Tibial nerve (tissue), 4 donors: ENCODE results near the gene KLHL7. TPM values are rescaled to one million over a fixed set of nuclear protein-coding genes. Genes with fewer than 3 reads are reported as not detected.

Experiments
- DNase-seq, 2 donors: peaks; one replicate each; pipeline ENCODE4 v3.0.0-alpha.2; 2019; ENCODE audit warnings: low spot score in 2 of 2
- H3K27ac ChIP-seq, 4 donors: fragments of 200-600 bp; sonication (generic) in 3 of 4; one replicate each; pipeline ENCODE4 v1.5.1; 2017 to 2019; ENCODE audit warnings: mild to moderate bottlenecking in 1 of 4
- H3K27me3 ChIP-seq, 2 donors: fragments of 200-600 bp; sonication (generic) in 1 of 2; one replicate each; pipeline versions ENCODE4 v1.5.1 to v1.6.0; 2017 to 2019
- H3K36me3 ChIP-seq, 3 donors: fragments of 200-600 bp; sonication (generic); one replicate each; pipeline ENCODE4 v1.5.1; 2018 to 2019
- H3K4me1 ChIP-seq, 4 donors: fragments of 200-600 bp; sonication (generic) in 3 of 4; one replicate each; pipeline ENCODE4 v1.5.1; 2017 to 2019
- H3K4me3 ChIP-seq, 4 donors: fragments of 200-600 bp; sonication (generic) in 3 of 4; one replicate each; pipeline ENCODE4 v1.5.1; 2017 to 2019; ENCODE audit warnings: mild to moderate bottlenecking in 1 of 4, moderate library complexity in 1 of 4
- H3K9me3 ChIP-seq, 4 donors: fragments of 200-600 bp; sonication (generic) in 3 of 4; one replicate each; pipeline ENCODE4 v1.5.1; 2017 to 2019
- CTCF ChIP-seq, 5 experiments: fragments of 200-600 bp in 3 of 5; fragments of 450-650 bp in 2 of 5; sonication (generic) in 3 of 5; IDR thresholded peaks; one replicate each; pipeline ENCODE4 v1.5.1; 2016 to 2019; ENCODE audit warnings: antibody characterized with exemption in 5 of 5, mild to moderate bottlenecking in 3 of 5, moderate library complexity in 2 of 5
- EP300 ChIP-seq, 2 donors: sonication (generic); formaldehyde crosslinking; IDR thresholded peaks; one replicate each; pipeline ENCODE4 v1.6.1; 2017; ENCODE audit warnings: antibody characterized with exemption in 2 of 2, mild to moderate bottlenecking in 1 of 2
- POLR2A ChIP-seq, 2 donors: fragments of 450-650 bp; IDR thresholded peaks; one replicate each; pipeline ENCODE4 v1.6.1; 2017; ENCODE audit warnings: antibody characterized with exemption in 2 of 2, mild to moderate bottlenecking in 2 of 2, moderate library complexity in 2 of 2
- WGBS, 2 donors: methylation state at CpG; one replicate each; pipeline ENCODE4 v1.1.5; 2018; 5-methylcytosine and 5-hydroxymethylcytosine counted together
- total RNA-seq, 4 donors: library from RNA; depleted of rRNA; stranded (reverse); fragments of >200 nt; gene quantifications; one replicate each; pipeline ENCODE4 v1.1.0, GENCODE V29; 2016

Gene KLHL7
- total RNA-seq, 4 donors from 2014 or later, result 26.0 to 83.3 (median 35.3) TPM

DNA sequence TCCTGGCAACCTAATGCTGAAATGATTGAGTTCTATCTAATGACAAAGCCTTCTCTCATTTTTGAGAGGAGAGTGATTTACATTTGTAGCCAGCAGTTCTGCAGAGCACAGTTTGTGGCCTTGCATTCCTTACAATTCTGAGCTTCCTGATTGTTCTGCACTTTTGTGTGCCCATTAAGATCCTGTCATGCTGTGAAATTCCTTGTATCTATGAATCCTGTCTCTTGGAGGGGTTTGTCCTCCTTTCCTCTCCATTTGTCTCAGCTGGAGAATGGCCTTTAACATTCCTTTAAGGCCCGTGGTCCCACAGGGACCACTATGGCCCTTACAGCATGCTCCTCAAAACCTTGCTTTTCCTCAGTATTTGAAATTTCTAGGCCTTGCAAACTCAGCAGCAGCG, 10.4 kb downstream of the KLHL7 start:
- Histone ChIP-seq H3K4me3 (no peak overlapping the region), H3K4me1 (peaks cover 0 to 28% (median 0%) of the 10 kb centered on the region in 4 donors), H3K27me3 (no peaks in the 10 kb centered on the region), H3K9me3 (no peaks in the 10 kb centered on the region), H3K36me3 (peaks cover 0 to 14% (median 0%) of the 10 kb centered on the region in 3 donors), H3K27ac (no peak overlapping the region)
- no peak for TF ChIP-seq CTCF (IDR thresholded peaks at IDR 0.05)
- TF ChIP-seq POLR2A (IDR thresholded peaks at IDR 0.05), result no peak
- no peak for TF ChIP-seq EP300 (IDR thresholded peaks at IDR 0.05)
- no peak for DNase-seq
- WGBS, 2 donors, result 55 to 56% methylated on average over 2 of the region's 2 CpGs

DNA sequence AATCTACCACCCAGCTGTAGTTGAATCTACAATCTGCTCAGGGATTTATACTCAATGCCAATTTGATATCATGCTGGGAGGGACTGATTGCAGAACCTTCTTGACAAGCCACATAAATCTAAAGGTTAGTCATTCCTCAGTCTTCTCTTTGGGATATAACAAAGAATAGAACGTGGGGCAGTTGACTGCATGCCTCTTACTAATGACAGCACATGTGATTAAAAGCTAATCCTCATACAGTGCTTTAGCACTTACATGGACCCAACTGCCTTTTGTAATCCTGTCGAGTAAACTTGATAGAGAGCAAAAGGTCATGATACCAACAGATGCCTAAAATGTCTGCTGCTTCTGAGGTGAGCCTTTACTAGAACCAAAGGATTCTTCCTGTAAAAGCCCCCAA, 12.3 kb downstream of the KLHL7 start:
- peaks cover 0 to 25% (median 0%) of the 10 kb centered on the region in 4 donors for H3K4me1 ChIP-seq
- H3K4me3 ChIP-seq, result no peak overlapping the region
- TF ChIP-seq CTCF (IDR thresholded peaks at IDR 0.05), result no peak
- no peak for TF ChIP-seq EP300 (IDR thresholded peaks at IDR 0.05)
- TF ChIP-seq POLR2A (IDR thresholded peaks at IDR 0.05), result no peak
- H3K36me3 ChIP-seq, result peaks cover 0 to 14% (median 0%) of the 10 kb centered on the region in 3 donors
- H3K27me3 ChIP-seq, result no peaks in the 10 kb centered on the region
- 39 to 48% methylated on average over 2 of the region's 2 CpGs for WGBS, 2 donors
- no peak for DNase-seq
- no peak overlapping the region for H3K27ac ChIP-seq
- no peaks in the 10 kb centered on the region for H3K9me3 ChIP-seq

DNA sequence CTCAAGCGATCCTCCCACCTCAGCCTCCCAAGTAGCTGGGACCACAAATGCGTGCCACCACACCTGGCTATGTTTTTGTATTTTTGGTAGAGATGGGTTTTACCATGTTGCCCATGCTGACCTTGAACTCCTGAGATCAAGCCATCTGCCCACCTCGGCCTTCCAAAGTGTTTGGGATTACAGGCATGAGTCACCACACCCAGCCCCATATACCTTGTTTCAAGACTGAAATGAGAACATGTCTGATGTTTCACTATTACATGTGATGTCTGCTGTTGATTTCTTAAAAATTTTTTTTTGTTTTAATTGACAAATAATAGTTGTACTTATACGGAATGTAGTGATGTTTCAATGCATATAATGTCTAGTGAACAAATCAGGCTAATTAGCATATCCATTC, 14.5 kb downstream of the KLHL7 start:
- 91 to 94% methylated on average over 4 of the region's 4 CpGs for WGBS, 2 donors
- Histone ChIP-seq H3K4me1 (peaks cover 0 to 12% (median 0%) of the 10 kb centered on the region in 4 donors), H3K27me3 (no peaks in the 10 kb centered on the region), H3K9me3 (no peaks in the 10 kb centered on the region), H3K27ac (no peak overlapping the region), H3K4me3 (no peak overlapping the region), H3K36me3 (peaks cover 0 to 22% (median 0%) of the 10 kb centered on the region in 3 donors)
- no peak for DNase-seq
- no peak for TF ChIP-seq POLR2A (IDR thresholded peaks at IDR 0.05)
- no peak for TF ChIP-seq CTCF (IDR thresholded peaks at IDR 0.05)
- no peak for TF ChIP-seq EP300 (IDR thresholded peaks at IDR 0.05)

DNA sequence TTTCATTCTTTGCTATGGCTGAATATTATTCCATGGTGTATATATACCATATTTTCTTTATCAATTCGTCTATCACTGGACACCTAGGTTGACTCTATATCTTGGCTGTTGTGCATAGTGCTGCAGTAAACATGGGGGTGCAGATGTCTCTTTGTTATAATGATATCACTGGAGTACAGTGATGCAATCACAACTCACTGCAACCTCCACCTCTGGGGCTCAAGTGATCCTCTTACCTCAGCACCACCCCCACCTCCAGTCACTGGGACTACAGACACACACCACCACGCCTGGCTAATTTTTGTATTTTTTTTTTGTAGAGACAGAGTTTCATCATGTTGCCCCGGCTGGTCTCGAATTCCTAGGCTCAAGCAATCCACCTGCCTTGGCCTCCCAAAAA, 15.6 kb downstream of the KLHL7 start:
- Histone ChIP-seq H3K27ac (no peak overlapping the region), H3K4me3 (no peak overlapping the region), H3K4me1 (peaks cover 0 to 5% (median 0%) of the 10 kb centered on the region in 4 donors), H3K36me3 (peaks cover 0 to 32% (median 0%) of the 10 kb centered on the region in 3 donors), H3K9me3 (no peaks in the 10 kb centered on the region), H3K27me3 (no peaks in the 10 kb centered on the region)
- TF ChIP-seq EP300 (IDR thresholded peaks at IDR 0.05) (no peak), POLR2A (IDR thresholded peaks at IDR 0.05) (no peak), CTCF (IDR thresholded peaks at IDR 0.05) (no peak)
- 92 to 94% methylated on average over 4 of the region's 4 CpGs for WGBS, 2 donors
- no peak for DNase-seq

GRCh38 chr7:23123007-23123406, 17.4 kb downstream of the KLHL7 start:
- TF ChIP-seq CTCF (IDR thresholded peaks at IDR 0.05) (no peak), POLR2A (IDR thresholded peaks at IDR 0.05) (no peak)
- WGBS, 2 donors, result 68% methylated on average over 2 of the region's 2 CpGs
- Histone ChIP-seq H3K4me3 (no peak overlapping the region), H3K9me3 (no peaks in the 10 kb centered on the region), H3K36me3 (peaks cover 0 to 49% (median 6%) of the 10 kb centered on the region in 3 donors), H3K4me1 (no peaks in the 10 kb centered on the region), H3K27ac (no peak overlapping the region), H3K27me3 (no peaks in the 10 kb centered on the region)
- DNase-seq, result no peak
